ENCODE measurements around the gene STK32A. TPM values are rescaled to one million over a fixed set of nuclear protein-coding genes. Genes with fewer than 3 reads are reported as not detected.

The STK32A gene
- total and polyA plus RNA-seq, 4 donors = 0.03 to 0.17 (median 0.09) TPM

DNA sequence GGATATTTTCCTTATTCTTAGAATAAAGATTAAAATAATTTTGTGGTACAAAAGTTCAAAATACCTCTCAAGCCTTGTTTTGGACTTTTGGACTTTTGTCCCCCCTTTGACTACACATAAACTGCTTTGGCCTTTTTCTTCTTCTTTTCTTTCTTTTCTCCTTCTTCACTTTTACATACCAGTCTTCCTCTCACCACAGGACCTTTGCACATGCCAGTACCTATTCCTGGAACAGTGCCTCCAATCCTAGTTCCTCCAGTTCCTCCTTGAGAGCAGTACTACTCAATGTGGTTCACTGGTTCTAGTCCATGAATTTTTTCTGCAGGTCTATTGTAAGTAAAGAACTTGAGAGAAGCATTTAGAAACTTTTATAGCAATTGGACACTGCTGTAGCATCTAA lies 136.5 kb downstream of the STK32A start (continued):
- no peak for TF ChIP-seq GABPA (IDR thresholded peaks at IDR 0.05 in 1 of 2, conservative IDR thresholded peaks at IDR 0.05 in 1 of 2)
- TF ChIP-seq HNF4G (IDR thresholded peaks at IDR 0.05) = no peak
- no peak for TF ChIP-seq FOXA1 (IDR thresholded peaks at IDR 0.05)
- TF ChIP-seq RXRA (IDR thresholded peaks at IDR 0.05) = no peak
- no peak for TF ChIP-seq EGR1 (IDR thresholded peaks at IDR 0.05; ENCODE audit: low read depth in 2 of 2)
- TF ChIP-seq TAF1 (conservative IDR thresholded peaks at IDR 0.05) = no peak
- no peak for TF ChIP-seq RAD21 (IDR thresholded peaks at IDR 0.05)
- TF ChIP-seq FOXA2 (IDR thresholded peaks at IDR 0.05) = no peak
- TF ChIP-seq, protein P1, sequence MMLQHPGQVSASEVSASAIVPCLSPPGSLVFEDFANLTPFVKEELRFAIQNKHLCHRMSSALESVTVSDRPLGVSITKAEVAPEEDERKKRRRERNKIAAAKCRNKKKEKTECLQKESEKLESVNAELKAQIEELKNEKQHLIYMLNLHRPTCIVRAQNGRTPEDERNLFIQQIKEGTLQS (IDR thresholded peaks at IDR 0.05) = no peak
- no peak for TF ChIP-seq JUND (IDR thresholded peaks at IDR 0.05)
- TF ChIP-seq, protein P2, sequence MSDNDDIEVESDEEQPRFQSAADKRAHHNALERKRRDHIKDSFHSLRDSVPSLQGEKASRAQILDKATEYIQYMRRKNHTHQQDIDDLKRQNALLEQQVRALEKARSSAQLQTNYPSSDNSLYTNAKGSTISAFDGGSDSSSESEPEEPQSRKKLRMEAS (IDR thresholded peaks at IDR 0.05) = no peak

DNA sequence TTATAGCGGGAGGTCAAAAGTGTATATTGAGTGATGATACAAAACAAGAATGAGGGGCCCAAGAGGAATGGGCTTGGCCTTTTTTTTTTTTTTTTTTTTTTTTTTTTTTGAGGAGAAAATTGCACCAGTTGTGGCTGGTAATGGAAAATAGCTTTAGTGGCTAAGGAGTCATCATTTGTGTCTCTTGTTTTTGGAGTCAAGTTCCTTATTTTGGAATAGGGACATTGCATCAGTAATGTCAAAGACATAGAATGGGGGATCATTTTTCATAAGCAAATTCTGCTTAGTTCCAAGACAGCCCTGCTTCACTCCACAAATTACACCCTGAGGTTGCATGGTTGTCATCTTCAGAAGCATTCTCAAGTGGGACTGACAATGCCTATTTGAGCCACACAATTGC lies 137.4 kb downstream of the STK32A start:
- no peaks in the 10 kb centered on the region for H3K27me3 ChIP-seq (ENCODE audit: control insufficient read depth in 4 of 4, insufficient read depth in 4 of 4, low read length in 3 of 4)
- no peak overlapping the region for H3K4me3 ChIP-seq (ENCODE audit: low read depth in 1 of 3, low read length in 3 of 3)
- no peaks in the 10 kb centered on the region for H3K9me3 ChIP-seq (ENCODE audit: control insufficient read depth in 4 of 4, low read length in 3 of 4)
- H3K36me3 ChIP-seq (ENCODE audit: control insufficient read depth in 4 of 4, insufficient read depth in 3 of 4, low read depth in 1 of 4, low read length in 3 of 4) = no peaks in the 10 kb centered on the region
- no peak for DNase-seq (ENCODE audit: low spot score)
- H3K9ac ChIP-seq (ENCODE audit: low read depth in 1 of 2, low read length in 2 of 2) = no peak overlapping the region
- TF ChIP-seq JUND (IDR thresholded peaks at IDR 0.05) = no peak
- no peak for TF ChIP-seq EGR1 (IDR thresholded peaks at IDR 0.05; ENCODE audit: low read depth in 2 of 2)
- TF ChIP-seq, protein P3, sequence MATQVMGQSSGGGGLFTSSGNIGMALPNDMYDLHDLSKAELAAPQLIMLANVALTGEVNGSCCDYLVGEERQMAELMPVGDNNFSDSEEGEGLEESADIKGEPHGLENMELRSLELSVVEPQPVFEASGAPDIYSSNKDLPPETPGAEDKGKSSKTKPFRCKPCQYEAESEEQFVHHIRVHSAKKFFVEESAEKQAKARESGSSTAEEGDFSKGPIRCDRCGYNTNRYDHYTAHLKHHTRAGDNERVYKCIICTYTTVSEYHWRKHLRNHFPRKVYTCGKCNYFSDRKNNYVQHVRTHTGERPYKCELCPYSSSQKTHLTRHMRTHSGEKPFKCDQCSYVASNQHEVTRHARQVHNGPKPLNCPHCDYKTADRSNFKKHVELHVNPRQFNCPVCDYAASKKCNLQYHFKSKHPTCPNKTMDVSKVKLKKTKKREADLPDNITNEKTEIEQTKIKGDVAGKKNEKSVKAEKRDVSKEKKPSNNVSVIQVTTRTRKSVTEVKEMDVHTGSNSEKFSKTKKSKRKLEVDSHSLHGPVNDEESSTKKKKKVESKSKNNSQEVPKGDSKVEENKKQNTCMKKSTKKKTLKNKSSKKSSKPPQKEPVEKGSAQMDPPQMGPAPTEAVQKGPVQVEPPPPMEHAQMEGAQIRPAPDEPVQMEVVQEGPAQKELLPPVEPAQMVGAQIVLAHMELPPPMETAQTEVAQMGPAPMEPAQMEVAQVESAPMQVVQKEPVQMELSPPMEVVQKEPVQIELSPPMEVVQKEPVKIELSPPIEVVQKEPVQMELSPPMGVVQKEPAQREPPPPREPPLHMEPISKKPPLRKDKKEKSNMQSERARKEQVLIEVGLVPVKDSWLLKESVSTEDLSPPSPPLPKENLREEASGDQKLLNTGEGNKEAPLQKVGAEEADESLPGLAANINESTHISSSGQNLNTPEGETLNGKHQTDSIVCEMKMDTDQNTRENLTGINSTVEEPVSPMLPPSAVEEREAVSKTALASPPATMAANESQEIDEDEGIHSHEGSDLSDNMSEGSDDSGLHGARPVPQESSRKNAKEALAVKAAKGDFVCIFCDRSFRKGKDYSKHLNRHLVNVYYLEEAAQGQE (IDR thresholded peaks at IDR 0.05) = no peak
- TF ChIP-seq FOXA2 (IDR thresholded peaks at IDR 0.05) = no peak
- no peak for TF ChIP-seq YY1 (IDR thresholded peaks at IDR 0.05)
- no peak for TF ChIP-seq TAF1 (conservative IDR thresholded peaks at IDR 0.05)
- TF ChIP-seq, protein P2 (IDR thresholded peaks at IDR 0.05) = no peak
- TF ChIP-seq SP1 (IDR thresholded peaks at IDR 0.05) = no peak
- TF ChIP-seq HNF4A (conservative IDR thresholded peaks at IDR 0.05) = no peak
- WGBS = 97% methylated on average over 1 of the region's 1 CpG
- no peak overlapping the region for H3K27ac ChIP-seq (ENCODE audit: low read depth in 1 of 2, low read length in 2 of 2)
- H3K4me1 ChIP-seq (ENCODE audit: control insufficient read depth in 4 of 4, insufficient read depth in 4 of 4, low read length in 3 of 4) = no peaks in the 10 kb centered on the region

DNA sequence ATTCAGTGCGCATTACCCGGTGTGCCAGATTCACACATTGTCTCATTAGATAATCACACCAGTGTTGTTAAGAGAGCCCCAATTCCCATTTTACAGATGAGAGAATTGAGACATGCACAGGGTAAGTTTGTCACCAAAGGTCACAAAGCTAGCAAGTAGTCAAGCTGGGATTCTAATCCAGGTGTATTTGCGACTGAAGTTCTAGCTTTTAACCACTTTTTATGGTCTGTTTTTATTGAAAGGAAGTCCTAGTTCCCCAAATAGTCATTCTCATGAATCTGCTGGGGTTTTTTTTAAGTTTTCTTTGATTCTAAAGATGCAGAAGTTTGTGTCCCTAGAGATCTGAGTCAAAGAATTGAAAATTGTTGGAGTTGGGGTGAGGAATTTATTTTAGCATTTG lies 138.5 kb downstream of the STK32A start:
- H3K9me3 ChIP-seq (ENCODE audit: control insufficient read depth in 4 of 4, low read length in 3 of 4) = no peaks in the 10 kb centered on the region
- no peaks in the 10 kb centered on the region for H3K4me1 ChIP-seq (ENCODE audit: control insufficient read depth in 4 of 4, insufficient read depth in 4 of 4, low read length in 3 of 4)
- no peak for TF ChIP-seq RXRA (IDR thresholded peaks at IDR 0.05)
- TF ChIP-seq, protein P1 (IDR thresholded peaks at IDR 0.05) = no peak
- TF ChIP-seq JUND (IDR thresholded peaks at IDR 0.05) = no peak
- TF ChIP-seq, protein P4, sequence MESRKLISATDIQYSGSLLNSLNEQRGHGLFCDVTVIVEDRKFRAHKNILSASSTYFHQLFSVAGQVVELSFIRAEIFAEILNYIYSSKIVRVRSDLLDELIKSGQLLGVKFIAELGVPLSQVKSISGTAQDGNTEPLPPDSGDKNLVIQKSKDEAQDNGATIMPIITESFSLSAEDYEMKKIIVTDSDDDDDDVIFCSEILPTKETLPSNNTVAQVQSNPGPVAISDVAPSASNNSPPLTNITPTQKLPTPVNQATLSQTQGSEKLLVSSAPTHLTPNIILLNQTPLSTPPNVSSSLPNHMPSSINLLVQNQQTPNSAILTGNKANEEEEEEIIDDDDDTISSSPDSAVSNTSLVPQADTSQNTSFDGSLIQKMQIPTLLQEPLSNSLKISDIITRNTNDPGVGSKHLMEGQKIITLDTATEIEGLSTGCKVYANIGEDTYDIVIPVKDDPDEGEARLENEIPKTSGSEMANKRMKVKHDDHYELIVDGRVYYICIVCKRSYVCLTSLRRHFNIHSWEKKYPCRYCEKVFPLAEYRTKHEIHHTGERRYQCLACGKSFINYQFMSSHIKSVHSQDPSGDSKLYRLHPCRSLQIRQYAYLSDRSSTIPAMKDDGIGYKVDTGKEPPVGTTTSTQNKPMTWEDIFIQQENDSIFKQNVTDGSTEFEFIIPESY (IDR thresholded peaks at IDR 0.05) = no peak
- no peak for TF ChIP-seq GABPA (IDR thresholded peaks at IDR 0.05 in 1 of 2, conservative IDR thresholded peaks at IDR 0.05 in 1 of 2)
- TF ChIP-seq, protein P2 (IDR thresholded peaks at IDR 0.05) = no peak
- no peak overlapping the region for H3K27ac ChIP-seq (ENCODE audit: low read depth in 1 of 2, low read length in 2 of 2)
- no peak overlapping the region for H3K9ac ChIP-seq (ENCODE audit: low read depth in 1 of 2, low read length in 2 of 2)
- no peak overlapping the region for H3K4me3 ChIP-seq (ENCODE audit: low read depth in 1 of 3, low read length in 3 of 3)
- no peaks in the 10 kb centered on the region for H3K36me3 ChIP-seq (ENCODE audit: control insufficient read depth in 4 of 4, insufficient read depth in 3 of 4, low read depth in 1 of 4, low read length in 3 of 4)
- no peak for DNase-seq (ENCODE audit: low spot score)
- WGBS = 89% methylated on average over 3 of the region's 3 CpGs
- no peaks in the 10 kb centered on the region for H3K27me3 ChIP-seq (ENCODE audit: control insufficient read depth in 4 of 4, insufficient read depth in 4 of 4, low read length in 3 of 4)

Data from liver (tissue), 9 donors.